Skeletal muscle satellite cell (primary cell): ENCODE measurements around the gene KRT14.

Experiments
- H3K27me3 ChIP-seq: 2 replicates; pipeline ENCODE4 v1.7.0; 2013; ENCODE audit warnings: low read length; ENCODE audit not compliant: control insufficient read depth, insufficient read depth
- H3K36me3 ChIP-seq: 2 replicates; pipeline ENCODE4 v1.7.0; 2013; ENCODE audit warnings: mild to moderate bottlenecking, control low read depth, low read length; ENCODE audit not compliant: insufficient read depth
- H3K4me1 ChIP-seq: 2 replicates; pipeline ENCODE4 v1.7.0; 2013; ENCODE audit warnings: low read length; ENCODE audit not compliant: control insufficient read depth, insufficient read depth
- H3K4me2 ChIP-seq: 2 replicates; pipeline ENCODE4 v1.7.0; 2013; ENCODE audit warnings: mild to moderate bottlenecking, low read length
- H3K4me3 ChIP-seq: 2 replicates; pipeline ENCODE4 v1.7.0; 2013; ENCODE audit warnings: low read length
- H3K9ac ChIP-seq: 2 replicates; pipeline ENCODE4 v1.7.0; 2013; ENCODE audit warnings: mild to moderate bottlenecking, low read depth, low read length, moderate library complexity
- H3K9me3 ChIP-seq: replicated peaks from 2 replicates; pipeline ENCODE4 v1.7.0; 2013; ENCODE audit warnings: mild to moderate bottlenecking, control low read depth, low read length

The KRT14 gene

GRCh38 chr17:41538565-41538991 lies 48.1 kb downstream of the KRT14 start:
- Histone ChIP-seq H3K4me2 (no peak overlapping the region), H3K9me3 (no peaks in the 10 kb centered on the region), H3K4me3 (no peak overlapping the region), H3K4me1 (peaks cover 6% of the 10 kb centered on the region), H3K36me3 (no peaks in the 10 kb centered on the region), H3K9ac (no peak overlapping the region), H3K27me3 (peaks cover 16% of the 10 kb centered on the region)

- Histone ChIP-seq H3K9me3 (no peaks in the 10 kb centered on the region), H3K4me2 (no peak overlapping the region), H3K27me3 (peaks cover 16% of the 10 kb centered on the region), H3K36me3 (no peaks in the 10 kb centered on the region), H3K4me3 (no peak overlapping the region), H3K4me1 (peaks cover 6% of the 10 kb centered on the region), H3K9ac (no peak overlapping the region)
These were observed 48.7 kb downstream of the KRT14 start for GRCh38 chr17:41537990-41538389.

- H3K4me1 ChIP-seq = peaks cover 6% of the 10 kb centered on the region
These were observed 49.1 kb downstream of the KRT14 start for GRCh38 chr17:41537614-41537954.

GRCh38 chr17:41536741-41537613 lies 49.7 kb downstream of the KRT14 start:
- Histone ChIP-seq H3K4me3 (no peak overlapping the region), H3K4me1 (peaks cover 6% of the 10 kb centered on the region), H3K4me2 (no peak overlapping the region), H3K36me3 (no peaks in the 10 kb centered on the region), H3K27me3 (peaks cover 16% of the 10 kb centered on the region), H3K9ac (no peak overlapping the region), H3K9me3 (no peaks in the 10 kb centered on the region)

More at GRCh38 chr17:41537614-41537954, 49.1 kb downstream of the KRT14 start:
- Histone ChIP-seq H3K9ac (no peak overlapping the region), H3K4me2 (no peak overlapping the region), H3K36me3 (no peaks in the 10 kb centered on the region), H3K27me3 (peaks cover 16% of the 10 kb centered on the region), H3K4me3 (no peak overlapping the region), H3K9me3 (no peaks in the 10 kb centered on the region)

GRCh38 chr17:41535764-41536481 lies 50.8 kb downstream of the KRT14 start:
- no peaks in the 10 kb centered on the region for H3K36me3 ChIP-seq
- H3K9ac ChIP-seq = no peak overlapping the region
- peaks cover 16% of the 10 kb centered on the region for H3K27me3 ChIP-seq
- H3K4me3 ChIP-seq = no peak overlapping the region
- H3K4me2 ChIP-seq = no peak overlapping the region
- H3K9me3 ChIP-seq = no peaks in the 10 kb centered on the region
- peaks cover 9% of the 10 kb centered on the region for H3K4me1 ChIP-seq

GRCh38 chr17:41534899-41535546 lies 51.7 kb downstream of the KRT14 start:
- H3K9ac ChIP-seq = no peak overlapping the region
- H3K9me3 ChIP-seq = no peaks in the 10 kb centered on the region
- no peaks in the 10 kb centered on the region for H3K36me3 ChIP-seq
- H3K4me1 ChIP-seq = peaks cover 18% of the 10 kb centered on the region
- no peak overlapping the region for H3K4me2 ChIP-seq
- peaks cover 16% of the 10 kb centered on the region for H3K27me3 ChIP-seq
- no peak overlapping the region for H3K4me3 ChIP-seq

- peaks cover 16% of the 10 kb centered on the region for H3K27me3 ChIP-seq
- H3K4me1 ChIP-seq = peaks cover 18% of the 10 kb centered on the region
- no peak overlapping the region for H3K4me2 ChIP-seq
- H3K36me3 ChIP-seq = no peaks in the 10 kb centered on the region
- H3K4me3 ChIP-seq = no peak overlapping the region
- H3K9me3 ChIP-seq = no peaks in the 10 kb centered on the region
- no peak overlapping the region for H3K9ac ChIP-seq
These were observed 53.1 kb downstream of the KRT14 start for GRCh38 chr17:41533613-41534012.

- Histone ChIP-seq H3K9ac (no peak overlapping the region), H3K4me2 (no peak overlapping the region), H3K36me3 (no peaks in the 10 kb centered on the region), H3K27me3 (peaks cover 21% of the 10 kb centered on the region), H3K9me3 (no peaks in the 10 kb centered on the region), H3K4me1 (peaks cover 20% of the 10 kb centered on the region), H3K4me3 (no peak overlapping the region)
These were observed 53.6 kb downstream of the KRT14 start for GRCh38 chr17:41532947-41533570.
